GM08714 (cell line): ENCODE data around the gene CDRT4.

Experiments used
- H3K4me3 ChIP-seq: fragments of 200-500 bp; sonication (Bioruptor generic); 2 replicates; pipeline ENCODE4 v1.5.1; 2014; ENCODE audit warnings: mild to moderate bottlenecking, low read length, inconsistent platforms
- ZNF274 ChIP-seq: IDR thresholded peaks from 2 replicates; pipeline ENCODE4 v1.6.1; 2012; ENCODE audit warnings: mild to moderate bottlenecking, low read depth, low read length

Gene CDRT4

GRCh38 chr17:15411384-15412198 is 55.8 kb downstream of the CDRT4 start:
- H3K4me3 ChIP-seq: no peak overlapping the region
- TF ChIP-seq ZNF274: no peak

- TF ChIP-seq ZNF274: no peak
- H3K4me3 ChIP-seq: no peak overlapping the region
These were observed 57.6 kb downstream of the CDRT4 start for GRCh38 chr17:15409721-15410250.

- no peak overlapping the region for H3K4me3 ChIP-seq
- no peak for TF ChIP-seq ZNF274
These were observed 58.6 kb downstream of the CDRT4 start for GRCh38 chr17:15408803-15409202.

GRCh38 chr17:15406081-15406480 is 61.3 kb downstream of the CDRT4 start:
- no peak for TF ChIP-seq ZNF274
- no peak overlapping the region for H3K4me3 ChIP-seq

GRCh38 chr17:15405058-15405415 is 62.4 kb downstream of the CDRT4 start:
- TF ChIP-seq ZNF274: no peak
- H3K4me3 ChIP-seq: no peak overlapping the region

DNA sequence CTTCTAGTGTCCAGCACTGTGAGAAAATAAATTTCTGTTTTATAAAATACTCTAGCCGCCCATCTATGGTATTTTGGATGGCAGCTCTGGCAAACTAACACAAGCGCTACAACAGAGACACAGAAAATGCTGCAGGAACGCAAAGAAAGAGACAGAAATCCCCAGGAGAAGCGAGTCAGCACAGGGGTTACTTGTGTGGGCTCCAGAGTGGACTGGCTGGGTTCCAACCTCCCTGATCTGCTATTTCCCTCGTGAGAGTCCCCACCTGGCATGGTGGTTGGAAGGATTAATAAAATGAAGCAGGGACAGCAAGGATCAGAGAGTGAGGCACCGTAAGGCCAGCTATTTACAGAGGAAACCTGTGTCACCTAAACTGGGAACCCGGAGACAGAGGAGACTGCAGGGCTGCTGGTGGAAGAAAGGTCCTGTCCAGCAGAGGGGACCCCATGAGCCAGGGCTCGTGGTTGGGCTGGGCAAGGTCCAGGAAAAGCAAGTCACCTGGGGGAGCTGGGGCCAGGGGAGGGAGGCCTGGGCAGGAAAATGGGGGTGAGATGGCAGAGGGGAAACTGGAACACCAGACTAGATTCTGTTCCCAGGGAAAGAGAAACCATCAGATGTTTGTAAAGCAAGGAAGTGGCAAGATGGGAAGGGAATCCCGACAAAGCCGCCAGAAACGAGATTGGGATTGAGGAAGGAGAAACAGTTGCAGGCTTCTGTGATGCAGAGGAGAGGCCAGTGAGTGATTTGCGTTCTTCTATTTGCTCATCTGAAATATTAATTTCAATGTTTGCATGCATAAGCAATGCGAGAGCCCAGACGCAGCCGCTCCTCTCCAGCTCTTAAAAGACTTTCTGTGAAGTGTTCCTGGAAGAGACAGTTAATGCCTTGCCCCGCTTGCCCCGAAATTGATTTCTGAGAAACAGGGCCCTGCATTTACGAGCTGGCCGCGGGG is 63.0 kb downstream of the CDRT4 start:
- no peak for TF ChIP-seq ZNF274
- no peak overlapping the region for H3K4me3 ChIP-seq

GRCh38 chr17:15403276-15403939 is 64.0 kb downstream of the CDRT4 start:
- TF ChIP-seq ZNF274: no peak
- H3K4me3 ChIP-seq: no peak overlapping the region

DNA sequence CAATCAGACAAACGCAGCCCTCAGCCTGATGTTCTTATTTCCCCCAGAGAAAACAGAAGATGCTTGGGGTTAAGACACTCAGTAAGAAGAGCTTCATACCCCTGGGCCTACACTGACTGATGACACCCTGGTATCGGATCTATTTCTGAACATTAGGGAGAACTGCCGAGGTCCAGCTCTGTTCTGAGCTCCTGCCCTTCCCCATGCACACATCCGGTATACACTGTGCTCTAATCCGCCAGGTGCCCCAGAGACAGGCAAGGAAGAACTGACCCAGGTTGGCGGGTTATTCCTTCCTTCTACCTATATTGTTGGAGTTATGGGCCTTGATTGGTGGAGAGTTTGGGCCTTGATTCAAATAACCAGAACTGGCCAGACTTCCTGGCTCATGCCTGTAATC is 68.0 kb downstream of the CDRT4 start:
- TF ChIP-seq ZNF274: no peak
- no peak overlapping the region for H3K4me3 ChIP-seq

DNA sequence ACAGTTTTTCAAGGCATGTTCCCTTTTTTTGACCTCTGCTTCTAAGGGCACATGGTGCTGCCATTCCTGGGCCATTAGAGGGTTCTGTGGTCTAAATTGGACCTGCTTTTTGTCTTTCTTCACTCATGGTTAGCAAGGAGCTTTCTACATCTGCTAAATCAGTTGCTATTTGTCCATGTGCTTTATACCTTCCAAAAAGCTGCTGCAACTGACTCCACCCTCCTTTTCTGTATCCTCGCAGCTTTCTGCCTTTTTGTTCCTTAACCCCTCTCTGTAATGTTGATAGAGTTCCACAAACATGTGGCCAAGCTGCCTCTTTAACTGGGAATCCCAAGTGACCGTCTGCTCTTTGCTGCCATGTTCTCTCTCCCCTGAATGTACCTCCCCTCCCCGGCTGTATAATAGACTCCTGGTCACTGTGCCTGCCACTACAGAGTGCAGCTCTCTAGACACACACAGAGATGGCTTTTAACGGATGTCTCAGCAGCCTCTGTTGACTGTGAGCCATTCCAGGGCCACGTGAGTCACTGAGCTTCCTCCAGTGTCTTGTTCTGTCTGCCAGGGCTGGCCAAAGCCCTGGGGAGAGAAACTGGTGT is 68.6 kb downstream of the CDRT4 start:
- TF ChIP-seq ZNF274: no peak
- no peak overlapping the region for H3K4me3 ChIP-seq

- TF ChIP-seq ZNF274: no peak
- no peak overlapping the region for H3K4me3 ChIP-seq
These were observed 69.1 kb downstream of the CDRT4 start for GRCh38 chr17:15398291-15398690.

GRCh38 chr17:15397620-15398019 is 69.8 kb downstream of the CDRT4 start:
- TF ChIP-seq ZNF274: no peak
- no peak overlapping the region for H3K4me3 ChIP-seq

- no peak for TF ChIP-seq ZNF274
These were observed 72.3 kb downstream of the CDRT4 start for GRCh38 chr17:15395091-15395490.

GRCh38 chr17:15393414-15393813 is 74.0 kb downstream of the CDRT4 start:
- no peak overlapping the region for H3K4me3 ChIP-seq
- TF ChIP-seq ZNF274: no peak

More at GRCh38 chr17:15395091-15395490, 72.3 kb downstream of the CDRT4 start:
- H3K4me3 ChIP-seq: no peak overlapping the region

GRCh38 chr17:15392326-15392741 is 75.1 kb downstream of the CDRT4 start:
- H3K4me3 ChIP-seq: no peak overlapping the region
- TF ChIP-seq ZNF274: no peak
